GM19099 (cell line): ENCODE measurements around the gene TIMP2.

Experiments
- POLR2A ChIP-seq: IDR thresholded peaks from 3 replicates; pipeline ENCODE4 v1.6.1; 2011; ENCODE audit warnings: low read depth; ENCODE audit not compliant: insufficient read length; ENCODE audit errors: extremely low read depth

TIMP2 gene

GRCh38 chr17:78923660-78924453, 1.3 kb downstream of the TIMP2 start:
- no peak for TF ChIP-seq POLR2A

- TF ChIP-seq POLR2A, result no peak
These were observed 2.2 kb downstream of the TIMP2 start for GRCh38 chr17:78922816-78923498.

GRCh38 chr17:78921437-78921971, 3.7 kb downstream of the TIMP2 start:
- TF ChIP-seq POLR2A, result no peak

GRCh38 chr17:78920528-78920927, 4.7 kb downstream of the TIMP2 start:
- TF ChIP-seq POLR2A, result no peak

- TF ChIP-seq POLR2A, result no peak
These were observed 5.2 kb downstream of the TIMP2 start for GRCh38 chr17:78919861-78920450.

GRCh38 chr17:78918979-78919378, 6.2 kb downstream of the TIMP2 start:
- no peak for TF ChIP-seq POLR2A

- no peak for TF ChIP-seq POLR2A
These were observed 7.5 kb downstream of the TIMP2 start for GRCh38 chr17:78917451-78918275.

GRCh38 chr17:78915872-78916632, 9.1 kb downstream of the TIMP2 start:
- no peak for TF ChIP-seq POLR2A

GRCh38 chr17:78913115-78913514, 12.1 kb downstream of the TIMP2 start:
- no peak for TF ChIP-seq POLR2A

GRCh38 chr17:78912082-78912481, 13.1 kb downstream of the TIMP2 start:
- TF ChIP-seq POLR2A, result no peak

GRCh38 chr17:78910497-78911284, 14.5 kb downstream of the TIMP2 start:
- TF ChIP-seq POLR2A, result no peak

- TF ChIP-seq POLR2A, result no peak
These were observed 16.8 kb downstream of the TIMP2 start for GRCh38 chr17:78908426-78908825.

- TF ChIP-seq POLR2A, result no peak
These were observed 19.6 kb downstream of the TIMP2 start for GRCh38 chr17:78905541-78905940.
